ENCODE results near the gene STAT5A. TPM values are rescaled to one million over a fixed set of nuclear protein-coding genes. Genes with fewer than 3 reads are reported as not detected.
"Not testable (repeated sequence)": the region's sequence is repeated elsewhere in the genome, so short reads cannot be mapped to it uniquely, and the experiment has no call there.

Gene STAT5A
- total RNA-seq, 2 experiments from 2014 or later, result 125 to 131 TPM

DNA sequence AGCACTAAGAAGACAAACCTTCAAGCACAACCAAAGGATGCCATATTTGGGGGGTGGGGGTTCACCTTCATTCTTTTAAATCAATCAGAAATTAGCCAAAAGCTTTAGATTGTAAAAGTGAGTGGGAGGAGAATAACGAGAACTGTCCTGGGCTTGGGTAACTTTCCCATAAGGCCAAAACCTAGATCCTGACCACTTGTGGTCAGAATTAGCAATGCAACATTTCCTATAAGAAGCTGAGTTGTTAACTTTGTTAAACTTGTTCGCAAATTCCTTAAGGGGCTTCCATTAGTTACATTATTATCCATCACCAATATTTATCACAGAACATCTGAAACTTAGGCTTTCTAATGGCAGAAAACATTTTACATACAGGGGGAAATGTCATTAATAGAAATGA, 37.2 kb upstream of the STAT5A start:
- Mint-ChIP-seq H3K4me1 (peaks cover 48% of the 10 kb centered on the region), H3K27me3 (no peaks in the 10 kb centered on the region), H3K4me3 (no peak overlapping the region), H3K36me3 (peaks cover 11% of the 10 kb centered on the region), H3K27ac (no peak overlapping the region), H3K9me3 (no peaks in the 10 kb centered on the region)
- ATAC-seq (ENCODE audit: low read depth), result no peak
- no peak for DNase-seq
- POLR2A ChIA-PET, result interaction anchor here (0.7 to 1.2 kb wide), 2 partner anchors 31 to 62 kb away, joined by 3 read pairs; no protein-coding TSS in a partner anchor

DNA sequence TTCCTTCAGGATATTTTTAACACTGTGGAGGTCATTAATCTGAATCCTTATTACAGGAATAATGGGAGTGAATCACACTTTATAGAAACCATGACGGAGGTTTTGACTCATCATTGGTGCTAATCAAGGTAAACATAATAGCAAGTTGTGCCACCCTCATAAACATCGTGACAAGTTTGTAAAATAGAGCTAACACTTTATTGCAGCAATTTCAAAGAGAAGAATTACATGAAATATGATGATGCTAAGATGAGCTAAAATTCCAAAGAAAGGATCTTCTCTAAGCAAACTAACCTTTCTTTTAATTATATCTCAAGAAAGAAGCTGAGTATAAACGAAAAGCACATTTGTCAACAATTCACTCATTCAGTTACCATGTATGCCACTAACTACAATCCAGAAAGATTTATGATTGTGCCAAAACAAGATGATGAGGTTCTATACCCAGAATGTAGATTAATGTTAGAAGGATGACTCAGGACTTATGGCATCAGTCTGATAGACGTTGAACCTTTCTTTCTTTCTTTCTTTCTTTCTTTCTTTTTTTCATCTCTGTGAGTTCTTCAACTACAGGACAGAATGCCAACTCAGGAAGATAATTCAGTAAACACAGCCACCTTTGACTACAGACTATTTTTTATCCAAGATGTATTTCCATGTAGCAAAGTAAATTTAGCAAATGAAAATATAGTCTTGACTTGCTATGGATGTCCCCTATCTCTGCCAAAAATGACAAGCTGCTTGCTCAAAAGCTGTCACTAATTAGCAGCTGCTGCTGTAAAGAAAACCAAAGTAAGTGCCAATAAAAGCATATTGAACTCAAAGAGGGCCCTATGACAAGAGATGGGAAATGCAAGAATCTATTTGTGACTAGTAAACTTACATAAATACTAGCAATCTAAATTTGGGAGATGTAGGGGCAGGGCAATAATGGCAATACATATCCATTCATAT, 35.4 kb upstream of the STAT5A start:
- no peak overlapping the region for H3K27ac Mint-ChIP-seq
- POLR2A ChIA-PET, result no interaction called here
- H3K4me3 Mint-ChIP-seq, result no peak overlapping the region
- no peaks in the 10 kb centered on the region for H3K27me3 Mint-ChIP-seq
- DNase-seq, result no peak
- H3K9me3 Mint-ChIP-seq, result no peaks in the 10 kb centered on the region
- H3K4me1 Mint-ChIP-seq, result peaks cover 36% of the 10 kb centered on the region
- no peak for ATAC-seq (ENCODE audit: low read depth)
- H3K36me3 Mint-ChIP-seq, result peaks cover 6% of the 10 kb centered on the region

DNA sequence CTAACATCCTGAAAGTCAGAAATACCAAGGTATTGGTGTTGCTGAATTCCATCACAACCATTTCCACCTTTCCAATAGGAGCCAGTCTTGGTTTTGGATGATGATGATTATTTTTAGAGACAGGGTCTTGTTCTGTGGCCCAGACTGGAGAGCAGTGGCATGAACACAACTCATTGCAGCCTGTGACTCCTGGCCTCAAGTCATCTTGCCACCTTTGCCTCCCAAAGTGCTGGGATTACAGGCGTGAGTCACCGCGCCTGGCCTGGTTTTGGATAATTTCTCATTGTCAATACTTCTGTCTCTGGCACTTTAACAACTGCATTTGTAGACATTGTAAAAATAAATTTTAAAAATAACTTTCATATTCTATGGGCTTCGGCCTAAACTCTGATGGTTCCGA, 34.7 kb upstream of the STAT5A start:
- Mint-ChIP-seq H3K27ac (no peak overlapping the region), H3K4me1 (peaks cover 32% of the 10 kb centered on the region), H3K27me3 (no peaks in the 10 kb centered on the region), H3K9me3 (no peaks in the 10 kb centered on the region), H3K4me3 (no peak overlapping the region), H3K36me3 (peaks cover 6% of the 10 kb centered on the region)
- POLR2A ChIA-PET, result no interaction called here
- DNase-seq (no peak), ATAC-seq (ENCODE audit: low read depth) (no peak)

DNA sequence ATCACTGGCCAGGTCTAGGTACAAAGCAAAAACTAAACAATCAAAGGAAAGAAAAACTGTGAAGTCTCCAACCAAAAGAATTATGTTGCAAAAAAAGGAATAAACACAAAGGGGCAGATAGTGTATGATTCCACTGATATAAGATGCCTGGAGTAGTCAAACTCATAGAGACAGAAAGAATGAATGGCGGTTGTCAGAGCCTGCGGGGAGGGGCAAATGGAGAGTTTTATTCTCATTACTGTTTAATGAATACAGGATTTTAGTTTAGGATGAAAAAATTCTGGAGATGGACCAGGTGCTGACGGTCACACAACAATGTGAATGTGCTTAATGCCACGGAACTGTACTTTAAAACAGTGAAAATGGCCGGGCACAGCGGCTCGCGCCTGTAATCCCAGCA, 32.9 kb upstream of the STAT5A start:
- Mint-ChIP-seq H3K27me3 (no peaks in the 10 kb centered on the region), H3K36me3 (peaks cover 4% of the 10 kb centered on the region), H3K27ac (no peak overlapping the region), H3K4me1 (peaks cover 16% of the 10 kb centered on the region), H3K9me3 (no peaks in the 10 kb centered on the region), H3K4me3 (no peak overlapping the region)
- DNase-seq, result no peak
- POLR2A ChIA-PET, result no interaction called here
- ATAC-seq (ENCODE audit: low read depth), result no peak

DNA sequence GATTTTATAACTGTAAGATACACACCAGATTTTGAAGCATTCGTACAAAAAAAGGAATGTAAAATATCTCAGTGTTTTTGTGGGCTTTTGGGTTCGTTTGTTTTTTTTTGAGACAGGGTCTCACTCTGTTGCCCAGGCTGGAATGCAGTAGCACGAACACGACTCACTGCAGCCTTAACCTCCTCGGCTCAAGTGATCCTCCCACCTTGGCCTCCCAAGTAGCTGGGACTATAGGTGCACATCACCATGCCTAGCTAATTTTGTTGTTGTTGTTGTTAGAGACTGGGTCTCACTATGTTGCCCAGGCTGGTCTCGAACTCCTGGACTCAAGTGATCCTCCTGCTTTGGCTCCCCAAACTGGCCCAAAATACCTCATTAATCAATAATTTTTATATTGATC, 28.0 kb upstream of the STAT5A start:
- Mint-ChIP-seq H3K36me3 (peaks cover 4% of the 10 kb centered on the region), H3K9me3 (no peaks in the 10 kb centered on the region), H3K4me1 (no peaks in the 10 kb centered on the region), H3K27me3 (no peaks in the 10 kb centered on the region), H3K27ac (no peak overlapping the region), H3K4me3 (no peak overlapping the region)
- ATAC-seq (ENCODE audit: low read depth), result no peak
- DNase-seq, result no peak
- POLR2A ChIA-PET, result interaction anchor here (0.7 kb wide), 1 partner anchor 13 kb away, joined by 3 read pairs; no protein-coding TSS in a partner anchor

DNA sequence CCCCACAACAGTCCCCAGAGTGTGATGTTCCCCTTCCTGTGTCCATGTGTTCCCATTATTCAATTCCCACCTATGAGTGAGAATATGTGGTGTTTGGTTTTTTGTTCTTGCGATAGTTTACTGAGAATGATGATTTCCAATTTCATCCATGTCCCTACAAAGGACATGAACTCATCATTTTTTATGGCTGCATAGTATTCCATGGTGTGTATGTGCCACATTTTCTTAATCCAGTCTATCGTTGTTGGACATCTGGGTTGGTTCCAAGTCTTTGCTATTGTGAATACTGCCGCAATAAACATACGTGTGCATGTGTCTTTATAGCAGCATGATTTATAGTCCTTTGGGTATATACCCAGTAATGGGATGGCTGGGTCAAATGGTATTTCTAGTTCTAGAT, 23.9 kb upstream of the STAT5A start:
- POLR2A ChIA-PET; H3K4me3 Mint-ChIP-seq; H3K27me3 Mint-ChIP-seq; ATAC-seq (ENCODE audit: low read depth); H3K9me3 Mint-ChIP-seq; DNase-seq; H3K36me3 Mint-ChIP-seq; H3K27ac Mint-ChIP-seq: not testable (repeated sequence)
- peaks cover 18% of the 10 kb centered on the region for H3K4me1 Mint-ChIP-seq

DNA sequence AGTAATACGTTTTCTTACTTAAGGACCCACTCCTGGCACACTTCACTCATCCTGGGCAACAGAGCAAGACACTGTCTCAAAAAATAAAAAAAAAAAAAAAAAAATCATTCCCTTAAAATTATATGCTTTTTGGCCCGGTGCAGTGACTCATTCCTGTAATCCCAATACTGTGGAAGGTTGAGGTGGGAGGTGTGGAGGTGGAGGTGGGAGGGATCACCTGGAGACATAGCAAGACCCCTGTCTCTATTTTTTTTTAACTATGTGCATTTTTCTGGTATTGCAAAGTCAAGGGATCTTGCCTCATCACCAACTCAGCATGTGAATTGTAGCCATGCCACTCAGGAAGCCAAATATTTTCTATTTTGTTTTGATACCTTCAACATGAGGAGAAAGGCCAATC, 21.8 kb upstream of the STAT5A start:
- peak overlapping the region; percentile 63 for H3K27ac Mint-ChIP-seq
- ATAC-seq (ENCODE audit: low read depth) (no peak), DNase-seq (no peak)
- H3K36me3 Mint-ChIP-seq, result peaks cover 10% of the 10 kb centered on the region
- H3K4me3 Mint-ChIP-seq, result no peak overlapping the region
- peaks cover 30% of the 10 kb centered on the region for H3K4me1 Mint-ChIP-seq
- POLR2A ChIA-PET, result interaction anchor here (1.2 to 2.1 kb wide), 2 partner anchors 9 to 17 kb away, joined by 3 to 10 read pairs; no protein-coding TSS in a partner anchor
- no peaks in the 10 kb centered on the region for H3K27me3 Mint-ChIP-seq
- H3K9me3 Mint-ChIP-seq, result no peaks in the 10 kb centered on the region

DNA sequence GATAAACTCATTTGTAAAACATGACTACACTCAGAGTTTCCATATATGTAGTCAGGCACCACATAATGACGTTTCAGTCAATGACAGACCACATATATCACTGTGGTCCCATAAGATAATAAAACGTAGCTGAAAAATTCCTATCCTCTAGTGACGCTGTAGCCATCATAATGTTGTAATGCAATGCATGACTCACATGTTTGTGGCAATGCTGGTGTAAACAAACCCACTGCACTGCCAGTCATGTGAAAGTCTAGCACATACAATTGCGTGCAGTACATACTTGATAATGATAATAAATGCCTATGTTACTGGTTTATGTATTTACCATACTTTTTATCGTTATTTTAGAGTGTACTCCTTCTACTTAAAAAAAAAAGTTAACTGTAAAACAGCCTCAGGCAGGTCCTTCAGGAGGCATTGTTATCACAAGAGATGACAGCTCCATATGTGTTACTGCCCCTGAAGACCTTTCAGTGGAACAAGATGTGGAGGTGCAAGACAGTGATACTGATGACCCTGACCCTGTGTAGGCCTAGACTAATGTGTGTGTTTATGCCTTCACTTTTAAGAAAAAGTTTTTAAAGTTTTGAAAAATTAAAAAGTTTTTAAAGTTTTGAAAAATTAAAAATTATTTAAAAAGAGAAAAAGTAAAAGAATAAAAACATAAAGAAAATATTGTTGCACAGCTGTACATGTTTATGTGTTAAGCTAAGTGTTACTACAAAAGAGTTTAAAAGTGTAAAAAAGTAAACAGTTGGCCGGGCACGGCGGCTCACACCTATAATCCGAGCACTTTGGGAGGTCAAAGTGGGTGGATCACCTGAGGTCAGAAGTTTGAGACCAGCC, 21.2 kb upstream of the STAT5A start:
- no peaks in the 10 kb centered on the region for H3K27me3 Mint-ChIP-seq
- peak overlapping the region; percentile 63 for H3K27ac Mint-ChIP-seq
- ATAC-seq (ENCODE audit: low read depth) (peak; percentile 66), DNase-seq (no peak)
- H3K4me3 Mint-ChIP-seq, result no peak overlapping the region
- H3K9me3 Mint-ChIP-seq, result no peaks in the 10 kb centered on the region
- POLR2A ChIA-PET, result interaction anchor here (0.5 to 2.1 kb wide), 3 partner anchors 8 to 99 kb away, joined by 3 to 10 read pairs (median 3); no protein-coding TSS in a partner anchor
- H3K36me3 Mint-ChIP-seq, result peaks cover 10% of the 10 kb centered on the region
- peaks cover 36% of the 10 kb centered on the region for H3K4me1 Mint-ChIP-seq

DNA sequence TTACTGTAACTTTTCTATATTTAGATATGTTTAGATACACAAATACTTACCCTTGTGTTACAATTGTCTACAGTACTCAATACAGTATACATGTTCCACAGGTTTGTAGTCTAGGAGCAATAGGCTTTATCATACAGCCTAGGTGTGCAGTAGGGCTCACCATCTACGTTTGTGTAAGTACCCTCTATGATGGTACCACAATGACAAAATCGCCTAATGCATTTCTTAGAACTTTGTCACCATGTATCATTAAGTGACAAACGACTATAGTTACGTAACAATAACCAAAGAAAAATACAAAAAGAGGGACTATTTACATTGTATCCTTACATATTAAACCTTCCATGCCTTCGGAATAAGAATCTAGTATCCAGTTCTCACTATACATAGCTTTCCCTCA, 20.1 kb upstream of the STAT5A start:
- H3K36me3 Mint-ChIP-seq, result peaks cover 10% of the 10 kb centered on the region
- no peaks in the 10 kb centered on the region for H3K9me3 Mint-ChIP-seq
- H3K27ac Mint-ChIP-seq, result no peak overlapping the region
- DNase-seq (no peak), ATAC-seq (ENCODE audit: low read depth) (no peak)
- H3K27me3 Mint-ChIP-seq, result no peaks in the 10 kb centered on the region
- H3K4me1 Mint-ChIP-seq, result peaks cover 46% of the 10 kb centered on the region
- no peak overlapping the region for H3K4me3 Mint-ChIP-seq
- POLR2A ChIA-PET, result interaction anchor here (2.1 to 5.1 kb wide), 2 partner anchors 19 kb away, joined by 10 to 28 read pairs; no protein-coding TSS in a partner anchor

DNA sequence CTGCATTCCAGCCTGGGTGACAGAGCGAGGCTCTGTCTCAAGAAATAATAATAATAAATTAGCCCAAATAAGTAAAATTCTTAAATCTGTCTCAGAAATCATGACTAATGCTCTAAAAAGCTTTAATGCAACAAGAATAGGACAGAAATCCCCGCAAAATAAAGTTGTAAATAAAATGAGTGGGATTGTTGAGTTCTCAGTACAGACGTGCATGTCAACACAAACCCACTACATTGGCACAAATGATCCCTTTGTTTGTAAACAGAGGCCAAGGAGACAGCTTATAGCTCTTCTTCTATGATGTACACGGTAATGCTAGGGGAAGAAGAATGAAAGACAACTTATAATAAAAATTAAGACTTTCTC, 18.1 kb upstream of the STAT5A start:
- POLR2A ChIA-PET, result interaction anchor here (1.5 to 5.1 kb wide), 2 partner anchors 21 to 48 kb away, joined by 4 to 28 read pairs; no protein-coding TSS in a partner anchor
- Mint-ChIP-seq H3K27me3 (no peaks in the 10 kb centered on the region), H3K27ac (no peak overlapping the region), H3K4me1 (peaks cover 59% of the 10 kb centered on the region), H3K9me3 (no peaks in the 10 kb centered on the region), H3K4me3 (no peak overlapping the region), H3K36me3 (peaks cover 9% of the 10 kb centered on the region)
- DNase-seq (no peak), ATAC-seq (ENCODE audit: low read depth) (no peak)

DNA sequence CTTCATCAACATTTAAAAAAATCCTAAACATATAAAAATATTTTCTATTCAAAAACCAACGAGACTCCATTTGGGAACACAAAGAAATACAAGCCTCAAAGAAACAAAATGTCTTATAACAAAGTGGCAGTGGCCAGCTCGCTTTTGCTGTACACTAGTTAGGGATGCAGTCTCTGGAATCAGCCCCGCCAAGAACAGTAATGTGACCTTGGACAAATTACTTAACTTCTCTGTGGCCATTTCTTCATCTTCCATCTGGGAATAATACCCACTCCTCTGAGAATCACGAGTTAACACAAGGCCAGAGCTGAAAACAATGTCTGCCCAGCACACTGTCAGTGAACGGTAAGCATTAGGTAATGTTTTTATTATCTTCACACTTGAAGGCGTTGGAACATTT, 17.7 kb upstream of the STAT5A start:
- H3K4me3 Mint-ChIP-seq, result no peak overlapping the region
- H3K4me1 Mint-ChIP-seq, result peaks cover 61% of the 10 kb centered on the region
- POLR2A ChIA-PET, result interaction anchor here (5.1 kb wide), 1 partner anchor 22 kb away, joined by 28 read pairs; no protein-coding TSS in a partner anchor
- no peak overlapping the region for H3K27ac Mint-ChIP-seq
- H3K36me3 Mint-ChIP-seq, result peaks cover 10% of the 10 kb centered on the region
- no peak for DNase-seq
- ATAC-seq (ENCODE audit: low read depth), result no peak
- no peaks in the 10 kb centered on the region for H3K9me3 Mint-ChIP-seq
- H3K27me3 Mint-ChIP-seq, result no peaks in the 10 kb centered on the region

DNA sequence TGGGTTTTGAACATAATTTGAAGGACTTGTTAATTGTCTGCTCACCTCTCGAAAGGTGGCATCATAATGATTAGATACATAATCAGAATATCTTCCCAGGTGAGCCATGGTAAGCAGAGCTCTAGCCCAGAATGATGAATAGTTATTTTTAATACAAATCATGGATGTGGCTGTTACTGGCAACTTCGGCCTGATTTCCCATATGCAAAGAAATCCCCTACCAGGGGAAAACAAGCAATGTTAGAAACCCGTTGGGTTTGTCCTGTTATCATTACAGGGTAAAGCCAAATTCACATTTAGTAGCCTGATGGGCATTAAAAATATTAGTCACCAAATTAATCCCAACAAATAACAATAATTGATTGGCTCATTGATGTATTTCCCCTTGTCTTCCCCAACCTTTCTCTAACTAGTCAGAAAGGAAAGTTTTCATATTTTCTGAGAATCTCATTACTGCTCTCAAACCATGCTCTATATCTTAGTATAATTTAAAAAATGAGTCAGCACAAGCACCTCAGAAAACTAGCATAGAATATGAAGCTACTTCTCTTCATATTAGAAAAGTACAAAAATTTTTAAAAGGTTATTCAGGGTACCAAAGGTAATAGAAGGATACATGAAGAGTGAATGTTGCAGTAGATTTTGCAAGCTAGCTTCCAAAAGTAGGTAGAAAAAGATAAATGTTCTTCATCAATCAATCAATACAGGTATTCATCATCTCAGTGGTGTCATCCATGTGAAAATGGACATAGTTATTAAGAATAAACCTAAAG, 17.1 kb upstream of the STAT5A start:
- Mint-ChIP-seq H3K27me3 (no peaks in the 10 kb centered on the region), H3K9me3 (no peaks in the 10 kb centered on the region), H3K4me1 (peaks cover 61% of the 10 kb centered on the region), H3K27ac (peak overlapping the region; percentile 83), H3K4me3 (peak overlapping the region; percentile 81), H3K36me3 (peaks cover 10% of the 10 kb centered on the region)
- DNase-seq (no peak), ATAC-seq (ENCODE audit: low read depth) (no peak)
- POLR2A ChIA-PET, result interaction anchor here (2.0 to 5.1 kb wide), 2 partner anchors 17 to 22 kb away, joined by 4 to 28 read pairs; partner anchors contain the start of gene STAT5A

DNA sequence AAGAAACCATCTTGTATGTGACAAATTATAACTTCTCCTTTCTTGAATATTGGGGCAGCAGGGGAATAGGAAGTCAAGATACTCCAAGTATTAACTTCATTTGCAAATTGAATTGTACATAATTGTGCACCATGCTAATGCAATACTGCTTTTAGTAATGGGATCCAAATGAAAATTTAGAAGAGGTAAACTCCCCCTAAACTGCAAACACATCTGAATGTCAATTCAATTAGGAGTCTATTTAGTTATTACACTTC, 16.6 kb upstream of the STAT5A start:
- Mint-ChIP-seq H3K4me3 (peak overlapping the region; percentile 81), H3K36me3 (peaks cover 7% of the 10 kb centered on the region), H3K27me3 (no peaks in the 10 kb centered on the region), H3K9me3 (no peaks in the 10 kb centered on the region), H3K27ac (peak overlapping the region; percentile 83), H3K4me1 (peaks cover 58% of the 10 kb centered on the region)
- POLR2A ChIA-PET, result interaction anchor here (2.0 to 5.1 kb wide), 2 partner anchors 17 to 23 kb away, joined by 4 to 28 read pairs; partner anchors contain the start of gene STAT5A
- no peak for DNase-seq
- no peak for ATAC-seq (ENCODE audit: low read depth)

Data from activated naive CD8-positive, alpha-beta T cell treated with anti-CD3 and anti-CD28 coated beads, Interleukin-2, amount 10 ng/mL, durations not matched to agents 7 days and 5 days (primary cell).